Stimulated activated CD8-positive, alpha-beta memory T cell treated with anti-CD3 and anti-CD28 coated beads, Interleukin-12 subunit alpha, Interleukin-12 subunit beta, amount 100 ng/mL, for 24 hours (primary cell): Measurements from ENCODE around the gene DUSP19.
A peak's percentile ranks its signal among the peaks of the same experiment; 100 is the strongest.
"Not testable (repeated sequence)": the region's sequence is repeated elsewhere in the genome, so short reads cannot be mapped to it uniquely, and the experiment has no call there.

Experiments used
- DNase-seq: peaks from one replicate; pipeline ENCODE4 v3.0.0-alpha.2; 2020; ENCODE audit errors: extremely low read depth

Gene DUSP19, protein sequence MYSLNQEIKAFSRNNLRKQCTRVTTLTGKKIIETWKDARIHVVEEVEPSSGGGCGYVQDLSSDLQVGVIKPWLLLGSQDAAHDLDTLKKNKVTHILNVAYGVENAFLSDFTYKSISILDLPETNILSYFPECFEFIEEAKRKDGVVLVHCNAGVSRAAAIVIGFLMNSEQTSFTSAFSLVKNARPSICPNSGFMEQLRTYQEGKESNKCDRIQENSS

DNA sequence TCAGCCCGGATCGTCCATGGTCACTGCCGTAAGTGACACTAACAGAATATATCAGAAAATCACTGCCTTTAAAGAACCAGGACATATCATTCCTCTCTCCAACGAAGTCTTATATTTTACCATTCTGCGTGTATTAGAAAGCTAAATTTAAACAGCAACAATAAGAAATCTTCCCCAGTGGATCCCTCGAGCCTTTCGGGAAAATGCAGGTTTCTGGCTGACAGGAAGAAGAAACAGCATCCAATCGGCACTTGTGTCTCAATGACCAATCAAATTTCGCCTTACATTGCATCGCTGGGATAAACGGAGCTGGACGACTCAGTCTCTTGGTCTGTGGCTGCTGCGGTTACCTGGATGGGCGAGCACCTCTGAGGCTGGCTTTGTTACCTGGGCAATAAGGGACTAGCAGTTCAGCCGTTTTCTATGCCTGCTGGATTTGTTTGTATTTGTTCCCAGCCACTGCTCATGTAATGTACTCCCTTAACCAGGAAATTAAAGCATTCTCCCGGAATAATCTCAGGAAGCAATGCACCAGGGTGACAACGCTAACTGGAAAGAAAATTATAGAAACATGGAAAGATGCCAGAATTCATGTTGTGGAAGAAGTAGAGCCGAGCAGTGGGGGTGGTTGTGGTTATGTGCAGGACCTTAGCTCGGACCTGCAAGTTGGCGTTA lies at the start of gene DUSP19:
Gene DUSP19, plus strand, starts transcription at position 284 of the 675 bp plus-strand sequence. Its CDS starts 187 bp downstream, at position 471.
- DNase-seq: peak; percentile 36

DNA sequence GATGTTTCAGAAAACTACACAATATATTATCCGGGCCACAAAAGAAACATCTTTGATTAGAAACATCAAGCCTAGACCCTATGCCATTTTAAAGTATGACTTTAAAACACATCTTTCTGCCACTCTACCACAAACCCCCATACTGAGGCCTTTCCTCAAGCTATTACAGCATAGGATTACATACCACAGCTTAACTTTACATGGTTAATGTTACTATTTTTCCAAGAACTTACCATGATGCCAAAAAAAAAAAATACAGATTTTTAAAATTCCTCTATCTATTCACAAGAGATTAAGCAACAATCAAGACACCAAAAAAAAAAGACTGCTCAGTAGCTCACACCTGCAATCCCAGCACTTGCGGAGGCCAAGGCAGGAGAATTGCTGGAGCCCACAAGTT lies 49.3 kb upstream of the DUSP19 start:
- no peak for DNase-seq

DNA sequence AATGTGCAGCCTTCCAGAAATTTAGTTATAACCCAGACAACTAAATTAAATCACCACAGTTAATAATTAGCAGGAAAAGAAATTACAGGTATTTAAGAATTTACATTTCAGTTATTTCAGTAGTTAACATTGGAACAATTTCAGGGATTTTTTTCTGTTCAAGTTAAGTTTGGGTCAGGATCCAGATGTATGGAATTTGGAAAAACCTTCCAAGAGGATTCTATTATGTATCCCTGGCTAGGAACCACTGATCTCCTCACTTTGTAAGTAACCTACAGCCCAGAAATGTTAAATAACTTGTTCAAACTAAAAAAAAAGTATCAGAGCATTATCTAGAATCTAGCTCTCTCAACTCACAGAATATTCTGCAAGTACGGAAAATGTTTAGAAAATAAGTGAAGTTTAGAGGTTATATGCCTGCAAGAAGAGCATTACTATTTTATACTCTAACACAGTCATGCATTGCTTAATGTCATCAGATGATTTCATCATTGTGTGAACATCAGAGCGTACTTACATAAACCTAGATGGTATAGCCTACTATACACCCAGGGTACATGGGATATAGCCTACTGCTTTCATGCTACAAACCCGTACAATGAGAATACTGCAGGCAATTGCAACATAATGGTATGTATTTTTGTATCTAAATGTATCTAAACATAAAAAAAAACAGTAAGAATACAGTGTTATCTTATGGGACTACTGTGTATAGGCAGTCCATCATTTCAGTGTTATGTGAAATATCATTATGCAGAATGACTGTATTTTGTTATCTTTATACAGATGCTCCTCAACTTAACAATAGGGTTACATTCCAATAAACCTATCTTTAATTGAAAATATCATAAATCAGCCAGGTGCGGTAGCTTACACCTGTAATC lies 46.4 kb upstream of the DUSP19 start:
- no peak for DNase-seq

DNA sequence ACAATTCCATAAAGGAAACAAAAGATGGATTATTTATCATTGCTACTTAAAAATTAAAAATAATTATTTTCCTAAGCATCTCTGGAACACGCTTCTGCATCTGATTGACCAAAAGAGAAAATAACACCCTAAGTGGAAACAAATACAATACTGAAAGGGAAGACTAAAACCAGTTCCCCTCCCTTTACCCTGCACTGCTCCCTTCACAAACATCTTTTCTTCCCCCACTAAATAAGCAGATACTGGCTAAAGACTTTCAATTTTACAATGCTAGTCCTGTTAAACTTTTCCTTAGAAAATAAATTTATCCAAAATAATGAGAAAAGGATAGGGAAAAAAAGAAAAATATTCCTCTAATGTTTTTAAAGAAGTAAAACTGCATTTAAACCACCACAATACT lies 44.6 kb upstream of the DUSP19 start:
- DNase-seq: no peak

DNA sequence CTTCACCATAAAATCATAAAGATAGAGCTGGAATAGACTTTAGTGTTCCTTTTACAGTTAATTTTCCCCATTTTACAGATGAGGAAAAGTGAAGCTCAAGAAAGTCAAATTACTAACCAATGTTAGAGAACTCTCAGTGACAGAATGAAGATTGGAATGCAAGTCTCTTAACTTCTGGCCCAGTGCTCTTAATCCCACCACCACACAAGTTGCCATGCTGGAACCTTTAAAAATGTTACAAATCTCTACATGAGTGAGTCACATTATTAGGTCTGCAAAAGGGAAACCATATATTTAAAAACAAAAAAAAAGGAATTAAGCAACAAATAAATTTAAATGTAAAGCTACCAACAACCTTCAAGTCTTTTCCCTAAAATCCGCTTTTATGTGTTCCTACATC lies 43.7 kb upstream of the DUSP19 start:
- no peak for DNase-seq

DNA sequence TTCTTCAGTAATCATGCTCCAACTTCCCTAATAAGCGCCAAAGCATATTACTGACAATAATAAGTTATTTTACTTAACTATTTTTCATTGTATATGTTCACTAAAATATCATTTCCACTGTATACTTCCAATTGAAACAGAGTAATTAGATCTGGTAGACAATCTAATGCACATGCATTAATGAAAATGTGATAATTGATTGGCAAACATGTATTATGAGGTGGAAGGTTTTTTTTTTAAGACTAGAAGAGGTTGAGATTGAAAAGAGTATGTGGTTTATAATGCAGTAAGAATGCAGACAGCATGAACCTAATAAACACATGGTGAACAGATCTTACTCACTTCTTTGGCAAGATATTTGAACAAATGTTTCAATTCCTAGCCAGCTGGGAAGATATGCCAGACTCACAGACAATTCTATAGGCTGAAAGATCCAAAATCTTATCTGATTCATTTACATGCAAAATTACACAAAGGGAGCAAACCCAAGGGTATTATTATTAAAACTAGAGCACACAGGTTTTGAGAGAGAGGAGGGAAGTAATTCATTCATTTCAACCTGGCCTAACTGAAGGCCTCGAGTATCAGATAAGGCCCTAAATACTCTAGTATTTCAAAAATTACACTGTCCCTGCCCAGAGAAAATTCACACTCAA lies 43.1 kb upstream of the DUSP19 start:
- DNase-seq: no peak

DNA sequence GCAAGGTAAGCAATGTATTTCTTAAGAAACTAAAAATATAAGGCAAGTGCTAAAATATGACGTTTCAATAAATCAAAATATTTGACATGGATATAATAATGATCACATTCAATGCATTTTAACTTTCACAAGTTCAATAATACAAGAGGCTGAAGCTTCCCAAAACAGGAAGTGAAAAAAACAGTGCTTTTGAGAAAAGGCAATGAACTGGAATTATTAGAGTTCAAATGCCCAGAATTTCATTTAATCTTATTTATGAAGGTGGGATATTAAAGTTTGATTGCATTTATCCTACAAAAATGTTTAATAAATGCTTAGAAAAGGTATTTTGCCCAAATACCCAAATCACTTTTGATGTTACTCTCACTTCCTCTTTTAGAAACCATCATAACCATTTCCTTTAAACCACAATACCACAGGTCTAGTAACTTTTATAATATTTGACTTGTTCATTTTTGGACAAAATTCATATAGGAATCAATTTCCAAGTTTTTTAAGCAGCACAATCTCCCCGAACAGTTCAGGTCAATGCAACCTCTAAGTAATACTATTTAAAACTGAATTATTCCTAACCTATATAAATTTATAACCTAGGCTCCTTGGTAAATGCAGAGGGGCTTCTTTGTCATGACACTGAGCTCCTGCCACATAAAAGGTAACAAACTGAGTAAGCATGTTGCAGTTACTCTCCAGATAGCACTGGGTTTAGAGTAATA lies 42.4 kb upstream of the DUSP19 start:
- DNase-seq: no peak

DNA sequence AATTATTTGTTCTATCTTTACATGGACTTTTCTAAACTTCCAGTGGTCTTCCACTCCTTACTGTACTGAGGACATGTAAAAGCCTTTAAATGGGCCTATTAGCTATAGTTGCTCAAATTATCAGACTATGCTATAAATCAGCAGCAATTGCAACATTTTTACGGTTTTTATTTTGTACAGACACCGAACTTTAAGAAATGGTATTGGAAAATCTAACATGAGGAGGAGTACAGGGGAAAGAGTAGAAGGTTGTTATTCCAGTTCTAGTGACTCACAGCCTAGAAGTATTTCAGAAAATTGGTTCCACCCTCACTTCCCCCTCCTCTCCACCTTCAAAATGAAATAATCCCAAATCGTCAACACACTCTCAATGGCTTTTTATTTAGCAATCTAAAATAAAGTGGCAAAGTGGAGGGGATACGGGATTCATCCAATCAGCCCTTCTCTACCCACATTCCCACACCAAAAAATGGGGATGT lies 41.4 kb upstream of the DUSP19 start:
- no peak for DNase-seq

DNA sequence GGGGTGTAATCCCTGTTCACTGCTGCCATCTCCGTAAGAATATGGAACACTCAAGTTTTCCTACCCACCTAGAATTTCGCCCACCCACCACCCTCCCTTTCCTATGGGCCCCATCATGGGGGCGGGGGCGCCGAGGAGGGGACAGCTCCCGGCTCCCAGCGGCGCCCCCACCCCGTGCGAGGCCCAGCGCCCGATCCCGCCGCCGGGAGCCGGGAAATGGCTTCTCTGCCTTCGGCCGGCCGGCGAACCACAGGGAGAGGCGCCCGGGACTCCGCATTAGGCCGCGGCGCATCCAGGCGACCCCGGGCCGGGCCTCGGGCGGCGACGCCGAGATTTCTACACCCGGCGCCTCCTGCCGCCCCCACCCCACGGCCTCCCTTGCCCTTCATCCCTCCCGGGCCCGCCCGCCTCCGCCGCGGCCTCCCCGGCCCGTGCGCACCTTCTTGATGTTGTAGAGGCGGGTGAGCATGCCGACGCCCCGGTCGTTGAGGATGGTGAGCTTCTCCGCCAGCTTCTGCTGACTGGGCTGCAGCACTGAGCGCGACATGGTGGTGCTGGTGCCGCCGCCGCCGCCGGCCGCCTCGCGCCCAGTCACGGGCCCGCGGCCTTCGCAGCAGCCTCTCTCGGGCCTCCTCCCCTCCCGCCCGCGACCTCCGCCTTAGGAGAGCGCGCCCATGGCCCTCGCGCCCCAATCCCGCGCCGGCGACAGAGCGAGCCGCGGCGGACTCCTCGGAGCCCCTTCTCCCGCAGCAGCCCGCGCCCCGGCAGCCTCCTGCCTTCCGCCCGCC lies 40.8 kb upstream of the DUSP19 start:
- no peak for DNase-seq

DNA sequence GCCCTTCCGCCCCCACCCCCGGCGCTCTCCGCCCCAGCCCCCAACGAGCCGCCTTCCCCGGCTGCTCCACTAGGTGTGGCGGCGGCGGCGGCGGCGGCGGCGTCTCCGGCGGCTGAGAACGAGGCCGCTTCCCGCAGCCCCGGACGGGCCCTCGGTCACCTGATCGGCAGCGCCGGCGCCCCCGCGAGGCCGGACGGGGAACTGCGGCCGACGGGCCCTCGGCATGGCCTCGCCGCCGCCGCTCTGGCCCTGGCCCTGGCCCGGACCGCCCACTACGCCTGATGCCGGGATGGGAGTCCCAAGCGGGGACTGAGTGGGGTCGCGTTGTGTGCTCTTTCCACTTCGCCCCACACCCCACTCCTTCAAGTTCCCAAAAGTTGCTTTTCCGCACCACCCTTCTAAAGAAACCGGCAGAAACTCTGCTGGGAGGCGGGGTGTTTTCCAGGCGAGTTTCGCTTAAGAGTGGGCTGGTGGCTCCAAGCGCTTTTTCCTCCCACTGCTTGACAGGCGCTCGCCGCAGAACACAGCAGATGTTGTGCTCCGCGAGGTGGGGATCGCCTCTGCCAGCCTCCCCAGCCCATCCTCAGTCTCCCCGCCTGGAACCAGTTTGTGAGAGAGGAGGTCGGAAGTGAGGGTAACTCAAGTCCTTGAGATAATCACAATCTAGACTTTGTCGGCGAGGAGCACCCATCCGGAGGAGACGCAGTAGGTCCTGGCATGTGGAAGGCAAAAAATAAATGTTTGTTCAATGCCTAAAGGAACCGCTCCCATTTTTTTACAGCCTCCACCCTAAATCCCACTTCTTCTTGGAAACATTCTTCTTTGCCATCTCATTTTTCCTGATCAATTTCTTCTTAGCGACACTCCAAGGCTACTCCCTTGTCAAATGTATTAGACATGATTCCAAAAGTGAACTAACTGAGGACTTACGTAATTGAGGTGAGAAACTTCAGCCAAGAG lies 39.9 kb upstream of the DUSP19 start, which contains the start of gene NCKAP1:
Gene NCKAP1, minus strand, starts transcription at position 117 of the 960 bp plus-strand sequence. CDS start 358 bp downstream, outside the sequence.
- peak; percentile 55 for DNase-seq

DNA sequence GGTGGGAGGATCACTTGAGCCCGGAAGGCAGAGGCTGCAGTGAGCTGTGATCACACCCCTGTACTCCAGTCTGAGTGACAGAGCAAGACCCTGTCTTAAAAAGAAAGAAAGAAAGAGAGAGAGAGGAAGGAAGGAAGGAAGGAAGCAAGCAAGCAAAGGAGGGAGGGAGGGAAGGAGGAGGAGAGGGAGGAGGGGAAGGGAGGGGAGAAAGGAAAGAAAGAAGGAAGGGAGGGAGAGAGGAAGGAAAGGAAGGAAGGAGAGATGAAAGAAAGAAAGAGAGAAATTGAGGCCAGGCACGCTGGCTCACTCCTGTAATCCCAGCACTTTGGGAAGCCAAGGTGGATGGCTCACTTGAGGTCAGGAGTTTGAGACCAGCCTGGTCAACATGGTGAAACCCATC lies 37.9 kb upstream of the DUSP19 start:
- DNase-seq: no peak

DNA sequence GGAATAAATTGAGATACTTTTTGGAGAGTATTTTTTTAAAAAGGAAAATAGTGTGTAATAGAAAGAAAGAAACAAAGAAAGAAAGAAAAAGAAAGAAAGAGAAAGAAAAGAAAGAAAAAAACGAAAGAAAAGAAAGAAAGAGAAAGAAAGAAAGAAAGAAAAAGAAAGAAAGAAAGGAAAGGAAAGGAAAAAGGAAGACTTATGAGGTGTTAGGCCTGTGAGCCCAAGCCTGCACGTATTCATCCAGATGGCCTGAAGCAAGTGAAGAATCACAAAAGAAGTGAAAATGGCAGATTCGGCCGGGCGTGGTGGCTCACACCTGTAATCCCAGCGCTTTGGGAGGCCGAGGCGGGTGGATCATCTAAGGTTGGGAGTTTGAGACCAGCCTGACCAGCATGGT lies 35.0 kb upstream of the DUSP19 start:
- not testable (repeated sequence) for DNase-seq

DNA sequence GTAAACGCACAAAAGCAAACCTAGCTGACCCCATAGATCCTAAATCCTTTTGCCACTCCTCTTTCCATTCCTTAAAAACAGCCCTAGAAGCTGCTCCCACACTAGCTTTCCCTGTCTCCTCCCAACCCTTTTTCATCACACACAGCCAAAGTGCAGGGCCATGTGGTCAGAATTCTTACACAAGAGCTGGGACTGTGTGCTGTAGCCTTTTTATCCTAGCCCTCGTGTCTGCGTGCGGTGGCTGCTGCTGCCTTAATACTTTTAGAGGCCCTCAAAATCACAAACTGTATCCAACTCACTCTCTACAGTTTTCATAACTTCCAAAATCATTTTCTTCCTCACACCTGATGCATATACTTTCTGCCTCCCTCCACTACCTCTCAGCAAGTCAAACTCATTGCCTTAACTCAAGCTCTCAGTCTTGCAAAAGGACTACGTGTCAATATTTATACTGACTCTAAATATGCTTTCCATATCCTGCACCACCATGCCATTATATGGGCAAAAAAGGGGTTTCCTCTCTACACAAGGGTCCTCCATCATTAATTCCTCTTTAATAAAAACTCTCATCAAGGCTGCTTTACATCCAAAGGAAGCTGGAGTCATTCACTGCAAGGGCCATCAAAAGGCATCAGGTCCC lies 30.9 kb upstream of the DUSP19 start:
- DNase-seq: not testable (repeated sequence)

DNA sequence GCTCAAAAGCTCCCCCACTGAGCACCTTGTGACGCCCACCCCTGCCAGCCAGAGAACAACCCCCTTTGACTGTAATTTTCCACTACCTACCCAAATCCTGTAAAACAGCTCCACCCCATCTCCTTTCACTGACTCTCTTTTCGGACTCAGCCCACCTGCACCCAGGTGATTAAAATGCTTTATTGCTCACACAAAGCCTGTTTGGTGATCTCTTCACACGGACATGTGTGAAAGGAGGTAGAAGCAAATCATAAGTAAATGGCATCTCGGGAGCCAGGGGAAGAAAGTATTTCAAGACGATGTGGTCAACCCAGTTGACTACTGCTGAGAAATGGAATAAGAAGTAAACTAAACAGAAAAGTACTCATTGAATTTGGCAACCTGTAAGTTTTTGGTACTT lies 29.1 kb upstream of the DUSP19 start:
- DNase-seq: no peak

DNA sequence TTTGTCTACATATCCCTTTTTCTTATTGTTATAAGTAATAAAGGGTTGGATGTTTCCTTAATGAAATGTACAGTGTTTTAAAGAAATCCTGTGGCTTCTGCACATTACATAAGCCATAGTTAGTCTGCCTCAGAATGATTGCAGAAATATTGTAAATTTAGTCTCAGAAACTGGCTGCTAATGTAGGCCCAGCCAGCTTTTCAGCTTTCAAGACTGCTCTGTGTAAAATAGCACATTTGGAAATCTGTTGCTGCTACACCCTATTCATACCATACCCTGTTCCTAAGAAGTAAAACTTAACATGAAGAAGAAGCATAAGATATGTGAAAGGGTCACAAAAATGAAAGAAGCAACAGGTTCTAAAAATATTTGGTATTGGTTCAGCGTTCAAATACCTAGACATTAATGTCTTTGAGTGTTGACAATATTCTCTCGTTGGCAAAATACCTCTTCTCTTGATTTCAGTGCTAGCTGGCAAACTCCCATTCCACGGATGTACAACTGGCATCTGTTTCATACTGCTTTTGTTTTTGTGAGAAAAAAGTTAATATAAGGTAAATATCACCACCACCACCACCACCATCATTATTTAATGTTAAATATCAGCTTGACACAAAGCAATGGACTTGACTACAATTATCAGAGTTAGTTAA lies 21.1 kb upstream of the DUSP19 start:
- no peak for DNase-seq

DNA sequence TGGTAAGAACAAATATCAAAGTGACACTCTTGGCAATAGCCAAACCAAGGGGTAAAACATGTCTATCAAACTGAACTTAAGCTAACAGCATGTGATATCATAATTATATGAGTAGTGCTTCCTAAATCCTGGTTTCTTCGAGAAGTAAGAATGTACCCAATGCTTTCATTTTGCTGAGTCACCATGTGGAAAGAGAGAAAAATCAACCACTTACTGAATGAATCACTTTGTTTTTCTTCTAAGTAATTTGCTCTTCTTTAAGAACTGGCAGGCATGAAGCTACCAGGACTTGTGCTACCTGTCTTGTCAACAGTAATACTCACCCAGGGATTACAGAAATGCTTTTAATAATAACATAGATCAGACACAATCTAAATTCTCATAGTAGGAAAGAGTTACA lies 19.0 kb upstream of the DUSP19 start:
- no peak for DNase-seq

DNA sequence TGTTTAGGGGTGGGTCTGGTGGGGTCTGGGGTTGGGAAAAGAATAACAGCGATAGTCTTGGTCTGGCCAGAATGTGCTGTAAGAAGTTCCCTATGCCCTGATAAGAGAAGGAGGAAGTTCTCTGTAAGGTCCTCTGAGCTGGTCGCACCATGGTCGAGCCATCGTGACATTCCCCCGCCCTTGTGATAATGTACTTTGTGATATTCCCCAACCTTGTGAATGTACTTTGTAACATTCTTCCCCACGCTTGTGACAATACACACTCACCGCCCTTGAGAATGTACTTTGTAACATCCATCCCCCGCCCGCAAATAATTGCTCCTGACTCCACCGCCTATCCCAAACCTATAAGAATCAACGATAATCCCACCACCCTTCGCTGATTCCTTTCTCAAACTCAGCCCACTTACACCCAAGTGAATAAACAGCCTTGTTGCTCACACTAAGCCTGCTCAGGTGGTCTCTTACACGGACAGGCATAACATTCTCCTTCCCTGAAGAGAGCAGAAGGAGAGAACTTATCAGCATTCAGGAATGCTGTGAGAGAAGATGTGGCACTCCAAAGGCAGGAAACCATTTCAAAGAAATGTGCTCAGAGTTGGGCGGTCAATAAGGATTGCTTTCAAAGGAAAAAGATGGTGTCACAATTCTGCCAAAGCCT lies 17.8 kb upstream of the DUSP19 start:
- DNase-seq: no peak

DNA sequence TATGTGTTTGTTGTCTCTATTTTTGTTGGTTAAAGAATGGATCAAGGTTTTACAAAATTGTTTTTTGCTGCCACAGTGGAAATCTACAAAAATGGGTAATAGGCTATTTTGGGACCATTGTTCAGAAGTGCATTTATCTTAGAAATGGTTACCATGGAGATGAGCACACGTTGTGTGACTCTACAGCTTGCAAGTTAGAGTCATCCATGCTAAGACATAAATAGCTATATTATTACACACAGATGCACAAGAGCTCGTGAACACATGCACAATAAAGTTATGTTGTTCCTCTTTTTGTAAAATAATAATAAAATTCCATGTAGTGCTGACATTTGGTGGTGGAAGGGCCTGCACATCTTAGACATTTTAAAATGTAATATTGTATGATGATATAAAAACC lies 15.5 kb upstream of the DUSP19 start:
- DNase-seq: no peak
